Testis (tissue), 2 donors: ENCODE data around the gene TCEA2.

Experiments
- CTCF ChIP-seq, 3 experiments: fragments of 450-650 bp in 2 of 3; fragments of 200-600 bp in 1 of 3; sonication (generic) in 1 of 3; IDR thresholded peaks; one replicate each; pipeline ENCODE4 v1.5.1; 2016 to 2019; ENCODE audit warnings: antibody characterized with exemption in 3 of 3, mild to moderate bottlenecking in 2 of 3, moderate library complexity in 1 of 3
- POLR2A ChIP-seq: fragments of 450-650 bp; IDR thresholded peaks from one replicate; pipeline ENCODE4 v1.6.1; 2017; ENCODE audit warnings: antibody characterized with exemption, mild to moderate bottlenecking, moderate library complexity

- TF ChIP-seq CTCF (IDR thresholded peaks at IDR 0.05) (no peak), POLR2A (no peak)
These were observed 34.9 kb upstream of the TCEA2 start for GRCh38 chr20:64027981-64028685.
